Upper lobe of left lung (tissue), 4 donors: ENCODE results near the gene HK1.

Source experiments
- EP300 ChIP-seq, 4 donors: sonication (generic); formaldehyde crosslinking; IDR thresholded peaks; one replicate each; pipeline ENCODE4 v1.5.1; 2017; ENCODE audit warnings: antibody characterized with exemption in 4 of 4, control low read depth in 2 of 4
- POLR2A ChIP-seq, 4 donors: fragments of 450-650 bp; IDR thresholded peaks; one replicate each; pipeline ENCODE4 v1.5.1; 2016 to 2017; ENCODE audit warnings: antibody characterized with exemption in 4 of 4, mild to moderate bottlenecking in 2 of 4
- POLR2AphosphoS5 ChIP-seq, 2 donors: sonication (generic); formaldehyde crosslinking; IDR thresholded peaks; one replicate each; pipeline ENCODE4 v1.5.1; 2017; ENCODE audit warnings: antibody characterized with exemption in 2 of 2
- TF ChIP-seq, protein P1 (sequence below), 6 experiments: fragments of 450-650 bp in 4 of 6; fragments of 200-600 bp in 2 of 6; sonication (generic) in 2 of 6; IDR thresholded peaks; one replicate each; pipeline ENCODE4 v1.5.1; 2016 to 2019; ENCODE audit warnings: antibody characterized with exemption in 6 of 6

- no peak for TF ChIP-seq POLR2AphosphoS5 (IDR thresholded peaks at IDR 0.05)
- TF ChIP-seq, protein P1, sequence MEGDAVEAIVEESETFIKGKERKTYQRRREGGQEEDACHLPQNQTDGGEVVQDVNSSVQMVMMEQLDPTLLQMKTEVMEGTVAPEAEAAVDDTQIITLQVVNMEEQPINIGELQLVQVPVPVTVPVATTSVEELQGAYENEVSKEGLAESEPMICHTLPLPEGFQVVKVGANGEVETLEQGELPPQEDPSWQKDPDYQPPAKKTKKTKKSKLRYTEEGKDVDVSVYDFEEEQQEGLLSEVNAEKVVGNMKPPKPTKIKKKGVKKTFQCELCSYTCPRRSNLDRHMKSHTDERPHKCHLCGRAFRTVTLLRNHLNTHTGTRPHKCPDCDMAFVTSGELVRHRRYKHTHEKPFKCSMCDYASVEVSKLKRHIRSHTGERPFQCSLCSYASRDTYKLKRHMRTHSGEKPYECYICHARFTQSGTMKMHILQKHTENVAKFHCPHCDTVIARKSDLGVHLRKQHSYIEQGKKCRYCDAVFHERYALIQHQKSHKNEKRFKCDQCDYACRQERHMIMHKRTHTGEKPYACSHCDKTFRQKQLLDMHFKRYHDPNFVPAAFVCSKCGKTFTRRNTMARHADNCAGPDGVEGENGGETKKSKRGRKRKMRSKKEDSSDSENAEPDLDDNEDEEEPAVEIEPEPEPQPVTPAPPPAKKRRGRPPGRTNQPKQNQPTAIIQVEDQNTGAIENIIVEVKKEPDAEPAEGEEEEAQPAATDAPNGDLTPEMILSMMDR (IDR thresholded peaks at IDR 0.05): no peak
- no peak for TF ChIP-seq POLR2A (IDR thresholded peaks at IDR 0.05)
- no peak for TF ChIP-seq EP300 (IDR thresholded peaks at IDR 0.05)
Measured at GRCh38 chr10:69246036-69246435, 32.3 kb upstream of the HK1 start.
